WI38 (cell line): ENCODE measurements around the gene PROK1.
"Not testable (repeated sequence)": the region's sequence is repeated elsewhere in the genome, so short reads cannot be mapped to it uniquely, and the experiment has no call there.

Experiments
- H3K4me3 ChIP-seq: 2 replicates; pipeline ENCODE4 v1.5.1; 2011; ENCODE audit warnings: low read depth, mild to moderate bottlenecking, control low read depth, low read length
- CTCF ChIP-seq: IDR thresholded peaks from 2 replicates; pipeline ENCODE4 v1.5.1; 2012; ENCODE audit warnings: low read depth, mild to moderate bottlenecking, control low read depth, low read length

The PROK1 gene

DNA sequence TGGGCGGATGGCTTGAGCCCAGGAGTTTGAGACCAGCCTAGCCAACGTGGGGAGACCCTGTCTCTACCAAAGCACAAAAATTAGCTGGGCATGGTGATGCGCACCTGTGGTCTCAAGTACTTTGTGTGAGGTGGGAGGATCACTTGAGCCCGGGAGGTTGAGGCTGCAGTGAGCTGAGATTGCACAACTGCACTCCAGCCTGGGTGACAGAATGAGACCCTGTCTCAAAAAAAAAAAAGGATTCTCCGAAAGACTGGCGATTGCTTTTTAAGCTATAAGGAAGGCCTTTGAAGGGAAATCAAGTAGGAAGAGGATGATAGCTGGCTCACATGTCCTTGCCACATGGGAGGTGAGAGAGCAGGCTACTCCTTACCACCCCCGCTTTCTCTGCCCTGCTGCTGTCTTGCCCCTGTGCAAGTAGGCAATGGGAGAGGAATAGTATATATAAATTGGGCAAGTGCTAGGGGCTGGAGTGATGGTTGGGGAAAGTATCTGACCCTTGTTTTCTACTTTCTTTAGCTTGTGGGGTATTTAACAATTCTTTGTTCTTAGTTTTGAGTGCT is 39.7 kb upstream of the PROK1 start:
- no peak overlapping the region for H3K4me3 ChIP-seq
- no peak for TF ChIP-seq CTCF

DNA sequence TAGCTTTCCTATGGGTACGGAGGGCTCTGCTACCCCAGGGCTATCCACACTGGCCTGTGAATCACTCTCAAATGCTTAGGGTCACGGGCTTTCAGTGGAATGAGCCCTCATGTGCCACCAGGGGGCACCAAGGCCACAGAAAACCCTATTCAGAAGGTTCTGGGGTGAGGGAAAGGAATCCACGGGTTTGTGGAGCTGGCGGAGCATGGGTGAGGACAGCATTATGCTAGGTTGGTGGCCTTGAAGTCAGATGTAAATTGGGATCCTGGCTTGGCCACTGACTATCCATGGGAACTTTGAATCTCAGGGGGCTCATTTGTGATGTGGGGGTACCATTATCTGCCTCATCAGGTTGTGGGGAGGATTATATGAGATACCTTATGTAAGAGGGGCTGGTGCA is 38.4 kb upstream of the PROK1 start:
- TF ChIP-seq CTCF = peak; percentile 72
- no peak overlapping the region for H3K4me3 ChIP-seq

- not testable (repeated sequence) for H3K4me3 ChIP-seq
Measured at GRCh38 chr1:110413045-110413444, 37.9 kb upstream of the PROK1 start.

DNA sequence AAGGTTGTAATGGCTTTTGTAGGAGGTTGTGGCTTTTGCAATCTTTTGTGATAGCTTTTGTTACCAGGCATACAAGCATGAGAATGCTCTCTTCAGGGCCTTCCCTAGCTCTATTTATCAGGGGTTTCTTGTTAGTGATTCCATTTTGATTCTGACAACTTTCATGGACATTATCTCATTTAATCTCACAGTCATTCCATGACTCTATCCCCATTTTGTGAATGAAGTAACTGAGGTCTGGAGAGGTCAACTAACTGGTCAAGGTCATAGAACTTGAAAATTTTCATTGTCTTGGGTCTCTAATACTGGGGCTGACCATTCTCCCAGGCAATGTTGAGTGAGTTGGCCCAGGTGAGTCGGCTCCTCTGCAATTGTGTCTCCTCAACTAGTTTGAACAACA is 32.2 kb upstream of the PROK1 start:
- no peak for TF ChIP-seq CTCF
- no peak overlapping the region for H3K4me3 ChIP-seq

DNA sequence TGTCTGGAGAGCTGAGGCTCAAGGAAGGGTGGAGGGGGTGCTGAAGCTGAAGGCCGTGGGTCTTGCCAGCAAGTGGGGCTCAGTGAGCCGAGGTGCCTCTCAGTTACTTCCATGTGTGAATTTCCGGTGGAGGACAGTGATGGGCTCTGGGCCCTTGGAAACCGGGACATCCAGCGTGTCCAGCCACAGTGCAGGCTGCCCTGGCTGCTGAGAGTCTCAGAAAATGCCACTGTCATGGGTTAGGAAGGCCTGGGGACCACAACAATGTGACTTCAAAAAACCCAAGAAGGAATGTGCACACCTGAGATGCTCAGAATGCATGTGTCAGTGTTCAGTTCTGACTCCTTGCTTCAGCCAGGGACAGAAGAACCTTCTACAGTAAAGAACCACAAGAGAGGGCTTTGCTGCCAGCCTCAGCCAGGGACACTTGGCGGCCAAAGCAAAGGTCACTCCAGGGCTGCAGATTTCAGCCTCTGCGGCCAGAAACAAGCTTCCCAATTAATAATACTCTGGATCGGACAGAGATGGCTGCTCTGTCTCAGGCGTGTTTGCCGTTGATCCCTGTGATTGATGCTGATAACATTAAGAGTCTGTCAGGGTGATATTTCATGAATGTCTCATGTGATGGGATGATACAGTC is 30.8 kb upstream of the PROK1 start:
- no peak overlapping the region for H3K4me3 ChIP-seq
- TF ChIP-seq CTCF = no peak

DNA sequence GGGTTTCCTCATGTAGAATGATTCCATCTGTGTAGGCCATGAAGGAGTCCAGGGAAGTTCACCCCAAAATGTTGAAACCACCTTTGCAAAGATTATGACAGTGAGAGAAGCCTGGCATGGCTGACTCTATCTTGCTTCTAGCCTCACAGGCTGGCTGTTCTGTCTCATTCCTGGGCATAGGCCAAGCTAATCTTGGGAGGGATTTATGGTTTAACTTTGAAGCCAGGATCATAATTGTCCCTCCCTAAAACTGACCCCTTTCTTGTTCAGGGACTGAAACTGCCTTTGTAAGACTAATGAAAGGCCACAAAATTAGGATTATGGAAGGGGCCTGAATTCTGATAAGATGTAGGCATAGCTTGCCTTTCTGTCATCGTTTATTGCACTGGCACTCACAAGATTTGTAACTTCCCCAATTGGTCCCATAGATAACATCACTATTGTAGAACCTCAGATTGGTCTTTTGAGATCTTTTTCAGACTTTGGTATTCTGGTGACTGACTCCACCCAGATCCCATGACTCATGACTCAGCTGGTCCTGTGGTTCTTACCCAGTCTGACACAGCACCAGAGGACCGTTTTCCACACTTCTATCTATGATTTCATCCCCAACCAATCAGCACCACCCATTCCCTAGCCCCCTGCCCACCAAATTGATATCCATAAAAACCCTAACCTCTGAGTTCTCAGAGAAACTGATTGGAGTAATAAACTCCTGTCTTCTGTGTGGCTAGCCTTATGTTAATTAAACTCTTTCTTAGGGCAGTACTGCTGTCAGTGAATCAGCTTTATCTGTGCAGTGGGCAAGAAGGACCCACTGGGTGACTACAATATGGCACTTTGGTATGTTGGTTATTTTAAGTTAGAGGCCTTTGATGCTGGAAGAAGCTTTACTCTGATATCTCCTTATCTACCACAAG is 29.8 kb upstream of the PROK1 start:
- no peak for TF ChIP-seq CTCF
- no peak overlapping the region for H3K4me3 ChIP-seq

GRCh38 chr1:110424699-110425611 is 26.0 kb upstream of the PROK1 start:
- no peak for TF ChIP-seq CTCF
- H3K4me3 ChIP-seq = no peak overlapping the region
